Vagina (tissue), 2 donors: ENCODE data around the gene KHNYN. TPM values are rescaled to one million over a fixed set of nuclear protein-coding genes. Genes with fewer than 3 reads are reported as not detected.
A peak's percentile ranks its signal among the peaks of the same experiment; 100 is the strongest.

ENCODE experiments used
- DNase-seq, 2 donors: peaks; one replicate each; pipeline ENCODE4 v3.0.0-alpha.2; 2017; ENCODE audit errors: extremely low spot score in 2 of 2
- H3K27ac ChIP-seq: fragments of 200-600 bp; sonication (generic); one replicate; pipeline ENCODE4 v1.5.1; 2019
- H3K27me3 ChIP-seq: fragments of 200-600 bp; sonication (generic); one replicate; pipeline ENCODE4 v1.5.1; 2019
- H3K36me3 ChIP-seq, 2 donors: fragments of 200-600 bp; sonication (generic); one replicate each; pipeline ENCODE4 v1.5.1; 2017 to 2019
- H3K4me1 ChIP-seq: fragments of 200-600 bp; sonication (generic); one replicate; pipeline ENCODE4 v1.5.1; 2019
- H3K4me3 ChIP-seq, 2 donors: fragments of 200-600 bp; sonication (generic); 1 replicate in 1 of 2; 2 replicates in 1 of 2; pipeline ENCODE4 v1.5.1; 2016 to 2019
- H3K9me3 ChIP-seq: fragments of 200-600 bp; sonication (generic); one replicate; pipeline ENCODE4 v1.5.1; 2019
- CTCF ChIP-seq, 3 experiments: fragments of 450-650 bp in 2 of 3; fragments of 200-600 bp in 1 of 3; sonication (generic) in 1 of 3; IDR thresholded peaks; one replicate each; pipeline ENCODE4 v1.5.1; 2017 to 2019; ENCODE audit warnings: antibody characterized with exemption in 3 of 3, mild to moderate bottlenecking in 2 of 3, moderate library complexity in 2 of 3
- POLR2A ChIP-seq, 2 donors: fragments of 450-650 bp; IDR thresholded peaks; one replicate each; pipeline ENCODE4 v1.6.1; 2017; ENCODE audit warnings: antibody characterized with exemption in 2 of 2, mild to moderate bottlenecking in 2 of 2, moderate library complexity in 2 of 2
- POLR2AphosphoS5 ChIP-seq, 2 donors: sonication (generic); formaldehyde crosslinking; IDR thresholded peaks; one replicate each; pipeline ENCODE4 v1.9.0; 2017; ENCODE audit warnings: antibody characterized with exemption in 2 of 2, mild to moderate bottlenecking in 2 of 2, low read depth in 1 of 2; ENCODE audit not compliant: insufficient read depth in 1 of 2
- intact Hi-C: fragments of 100-400 bp; cut with DNase I; formaldehyde crosslinking; loops from one replicate; pipeline ENCODE4 v1.15.1; 2023
- total RNA-seq: library from RNA; depleted of rRNA; stranded (reverse); fragments of >200 nt; gene quantifications from one replicate; pipeline ENCODE4 v1.2.3, GENCODE V29; 2016

Gene KHNYN
- total RNA-seq, 1 donor from 2014 or later, result 41.7 TPM

- Histone ChIP-seq H3K4me3 (no peak overlapping the region), H3K27me3 (no peaks in the 10 kb centered on the region), H3K27ac (no peak overlapping the region), H3K9me3 (no peaks in the 10 kb centered on the region), H3K36me3 (peaks cover 0 to 17% of the 10 kb centered on the region in 2 donors), H3K4me1 (peaks cover 16% of the 10 kb centered on the region)
- intact Hi-C loops, result no loop called here
- no peak for DNase-seq
- TF ChIP-seq POLR2AphosphoS5 (IDR thresholded peaks at IDR 0.05; ENCODE audit: insufficient read depth in 1 of 2, low read depth in 1 of 2), result no peak
- no peak for TF ChIP-seq CTCF (IDR thresholded peaks at IDR 0.05)
- TF ChIP-seq POLR2A (IDR thresholded peaks at IDR 0.05), result no peak
Measured at GRCh38 chr14:24417832-24418491, 11.8 kb upstream of the KHNYN start.

- H3K36me3 ChIP-seq, result peaks cover 0 to 17% of the 10 kb centered on the region in 2 donors
- no peaks in the 10 kb centered on the region for H3K27me3 ChIP-seq
- no peaks in the 10 kb centered on the region for H3K9me3 ChIP-seq
- no peak for TF ChIP-seq POLR2A (IDR thresholded peaks at IDR 0.05)
- TF ChIP-seq POLR2AphosphoS5 (IDR thresholded peaks at IDR 0.05; ENCODE audit: insufficient read depth in 1 of 2, low read depth in 1 of 2), result peak in 1 of 2 donors; percentile 20
- TF ChIP-seq CTCF (IDR thresholded peaks at IDR 0.05), result no peak
- intact Hi-C loops, result no loop called here
- no peak overlapping the region for H3K4me3 ChIP-seq
- DNase-seq, result no peak
- H3K4me1 ChIP-seq, result peaks cover 16% of the 10 kb centered on the region
- H3K27ac ChIP-seq, result no peak overlapping the region
Measured at GRCh38 chr14:24418492-24418873, 11.3 kb upstream of the KHNYN start.

- TF ChIP-seq POLR2A (IDR thresholded peaks at IDR 0.05), result no peak
- no peak for TF ChIP-seq CTCF (IDR thresholded peaks at IDR 0.05)
- TF ChIP-seq POLR2AphosphoS5 (IDR thresholded peaks at IDR 0.05; ENCODE audit: insufficient read depth in 1 of 2, low read depth in 1 of 2), result no peak
- Histone ChIP-seq H3K27ac (no peak overlapping the region), H3K9me3 (no peaks in the 10 kb centered on the region), H3K36me3 (no peaks in the 10 kb centered on the region), H3K4me3 (no peak overlapping the region), H3K27me3 (no peaks in the 10 kb centered on the region), H3K4me1 (peaks cover 32% of the 10 kb centered on the region)
- no peak for DNase-seq
- intact Hi-C loops, result no loop called here
Measured at GRCh38 chr14:24422261-24422660, 7.5 kb upstream of the KHNYN start.

- H3K9me3 ChIP-seq, result no peaks in the 10 kb centered on the region
Measured at GRCh38 chr14:24422694-24423601, 6.8 kb upstream of the KHNYN start.

More at GRCh38 chr14:24422694-24423601, 6.8 kb upstream of the KHNYN start:
- no peak for TF ChIP-seq POLR2AphosphoS5 (IDR thresholded peaks at IDR 0.05; ENCODE audit: insufficient read depth in 1 of 2, low read depth in 1 of 2)
- no peak for TF ChIP-seq POLR2A (IDR thresholded peaks at IDR 0.05)
- no peak for TF ChIP-seq CTCF (IDR thresholded peaks at IDR 0.05)
- no peak overlapping the region for H3K4me3 ChIP-seq
- H3K27ac ChIP-seq, result no peak overlapping the region
- no peaks in the 10 kb centered on the region for H3K36me3 ChIP-seq
- peaks cover 37% of the 10 kb centered on the region for H3K4me1 ChIP-seq
- no peaks in the 10 kb centered on the region for H3K27me3 ChIP-seq
- DNase-seq, result no peak
- intact Hi-C loops, result no loop called here
